HepG2 (cell line): ENCODE data around the gene ZNF282. TPM values are rescaled to one million over a fixed set of nuclear protein-coding genes. Genes with fewer than 3 reads are reported as not detected.

Experiments
- CHD2 ChIP-seq: IDR thresholded peaks from 2 replicates; pipeline ENCODE4 v1.6.1; 2011; ENCODE audit warnings: low read depth, low read length, improper control_type of control experiment
- E2F5 ChIP-seq: sonication (generic); formaldehyde crosslinking; conservative IDR thresholded peaks from 2 replicates; pipeline ENCODE4 v1.4.0; 2020; ENCODE audit warnings: missing genetic modification reagents
- HDAC2 ChIP-seq: sonication (generic); formaldehyde crosslinking; IDR thresholded peaks from 2 replicates; pipeline ENCODE4 v1.4.0; 2020; ENCODE audit warnings: missing genetic modification reagents
- HHEX ChIP-seq: IDR thresholded peaks from 2 replicates; pipeline ENCODE4 v1.6.1; 2016; ENCODE audit warnings: control low read depth
- MBD4 ChIP-seq: IDR thresholded peaks from 2 replicates; pipeline ENCODE4 v1.6.1; 2012; ENCODE audit warnings: low read length, inconsistent platforms, borderline replicate concordance
- NBN ChIP-seq: fragments of 450-650 bp; conservative IDR thresholded peaks from 2 replicates; pipeline ENCODE4 v1.6.1; 2017
- NR2F6 ChIP-seq, 2 experiments: IDR thresholded peaks; 2 replicates each; pipeline ENCODE4 v1.6.1; 2016; ENCODE audit warnings: antibody characterized with exemption in 1 of 2, mild to moderate bottlenecking in 1 of 2
- PTBP1 ChIP-seq: fragments of 200-400 bp; formaldehyde crosslinking; IDR thresholded peaks from 2 replicates; pipeline ENCODE4 v1.6.1; 2018; ENCODE audit warnings: low read length, low read depth; ENCODE audit not compliant: poor library complexity, severe bottlenecking
- ZBTB4 ChIP-seq: sonication (generic); formaldehyde crosslinking; IDR thresholded peaks from 2 replicates; pipeline ENCODE4 v1.4.0; 2020; ENCODE audit warnings: missing genetic modification reagents, mild to moderate bottlenecking, borderline replicate concordance
- ZNF784 ChIP-seq: sonication (generic); formaldehyde crosslinking; IDR thresholded peaks from 2 replicates; pipeline ENCODE4 v1.5.1; 2020; ENCODE audit warnings: missing genetic modification reagents, mild to moderate bottlenecking, borderline replicate concordance
- ZSCAN29 ChIP-seq: sonication (generic); formaldehyde crosslinking; conservative IDR thresholded peaks from 2 replicates; pipeline ENCODE4 v1.4.0; 2020; ENCODE audit warnings: mild to moderate bottlenecking, missing genetic modification reagents
- polyA plus RNA-seq, 8 experiments: library from polyadenylated mRNA; depleted of rRNA in 3 of 8; stranded (reverse) in 7 of 8; unstranded in 1 of 8; fragments of >200 nt; fragmentation: Illumina TruSeq in 4 of 8; extraction: Trizol in 4 of 8; gene quantifications; 2 replicates each; pipeline versions ENCODE4 v1.2.1 to v1.2.3, GENCODE V29; 2011 to 2016; ENCODE audit warnings: low read depth in 4 of 8, missing spikeins in 1 of 8, mixed read lengths in 1 of 8; ENCODE audit not compliant: insufficient read depth in 1 of 8
- total RNA-seq, 5 experiments: library from RNA; depleted of rRNA; stranded (reverse); fragments of >200 nt; fragmentation: Illumina TruSeq; extraction: Trizol; gene quantifications; 2 replicates each; pipeline ENCODE4 v1.2.3, GENCODE V29; 2016; ENCODE audit warnings: low read depth in 1 of 5

ZNF282 gene
- total and polyA plus RNA-seq, 2 of the 13 experiments (the other 11 are each of a cell fraction or from before 2014, with no cell fraction given) = 9.1 to 20.9 TPM

- TF ChIP-seq ZNF784 (CRISPR knock-in tag) (no peak), E2F5 (CRISPR knock-in tag) (no peak), PTBP1 (no peak), CHD2 (no peak), NBN (no peak), NR2F6 (IDR thresholded peaks at IDR 0.05) (no peak), NR2F6 (CRISPR knock-in tag; IDR thresholded peaks at IDR 0.05) (no peak), ZSCAN29 (CRISPR knock-in tag) (no peak), MBD4 (no peak), HHEX (no peak), HDAC2 (CRISPR knock-in tag) (no peak), ZBTB4 (no peak)
- TF ChIP-seq, all 625 proteins: peak for 0
Observed at GRCh38 chr7:149241696-149242095, 46.4 kb downstream of the ZNF282 start (continued).
